Tibial artery (tissue), 4 donors: ENCODE results near the gene ANKRD18A.

Experiments used
- DNase-seq, 2 donors: peaks; one replicate each; pipeline ENCODE4 v3.0.0-alpha.2; 2019
- H3K27ac ChIP-seq, 2 donors: fragments of 200-600 bp; sonication (generic) in 1 of 2; 1 replicate in 1 of 2; 2 replicates in 1 of 2; pipeline ENCODE4 v1.5.1; 2018 to 2019; ENCODE audit warnings: mild to moderate bottlenecking in 1 of 2
- H3K27me3 ChIP-seq, 2 donors: fragments of 200-600 bp; sonication (generic) in 1 of 2; one replicate each; pipeline versions ENCODE4 v1.5.1 to v1.6.0; 2016 to 2019
- H3K36me3 ChIP-seq, 3 donors: fragments of 200-600 bp; sonication (generic) in 2 of 3; one replicate each; pipeline ENCODE4 v1.5.1; 2016 to 2019; ENCODE audit warnings: mild to moderate bottlenecking in 2 of 3
- H3K4me1 ChIP-seq, 4 donors: fragments of 200-600 bp; sonication (generic) in 2 of 4; 1 replicate in 3 of 4; 2 replicates in 1 of 4; pipeline ENCODE4 v1.5.1; 2016 to 2019
- H3K4me3 ChIP-seq, 2 donors: fragments of 200-600 bp; sonication (generic) in 1 of 2; 1 replicate in 1 of 2; 2 replicates in 1 of 2; pipeline ENCODE4 v1.5.1; 2018 to 2019; ENCODE audit warnings: mild to moderate bottlenecking in 2 of 2
- H3K9me3 ChIP-seq, 3 donors: fragments of 200-600 bp; sonication (generic) in 1 of 3; one replicate each; pipeline ENCODE4 v1.5.1; 2016 to 2019
- CTCF ChIP-seq, 2 experiments: fragments of 200-600 bp in 1 of 2; fragments of 450-650 bp in 1 of 2; IDR thresholded peaks; one replicate each; pipeline ENCODE4 v1.5.1; 2017 to 2019; ENCODE audit warnings: antibody characterized with exemption in 2 of 2, mild to moderate bottlenecking in 1 of 2, moderate library complexity in 1 of 2
- intact Hi-C: fragments of 100-400 bp; cut with DNase I; formaldehyde crosslinking; loops from one replicate; pipeline ENCODE4 v1.15.0; 2023; ENCODE audit warnings: low total_unique reads

ANKRD18A gene

GRCh38 chr9:38639577-38639940, 19.2 kb upstream of the ANKRD18A start:
- DNase-seq: no peak
- Histone ChIP-seq H3K27me3 (peaks cover 0 to 9% of the 10 kb centered on the region in 2 donors), H3K9me3 (no peaks in the 10 kb centered on the region), H3K36me3 (no peaks in the 10 kb centered on the region), H3K4me3 (no peak overlapping the region), H3K4me1 (no peaks in the 10 kb centered on the region), H3K27ac (no peak overlapping the region)
- TF ChIP-seq CTCF (IDR thresholded peaks at IDR 0.05): no peak
- intact Hi-C loops: no loop called here

GRCh38 chr9:38638881-38639576, 18.6 kb upstream of the ANKRD18A start:
- H3K36me3 ChIP-seq: no peaks in the 10 kb centered on the region
- H3K27ac ChIP-seq: no peak overlapping the region
- H3K4me1 ChIP-seq: no peaks in the 10 kb centered on the region
- peaks cover 0 to 9% of the 10 kb centered on the region in 2 donors for H3K27me3 ChIP-seq
- no peak for DNase-seq
- no peaks in the 10 kb centered on the region for H3K9me3 ChIP-seq
- intact Hi-C loops: no loop called here
- no peak for TF ChIP-seq CTCF (IDR thresholded peaks at IDR 0.05)
- H3K4me3 ChIP-seq: no peak overlapping the region

GRCh38 chr9:38634315-38634714, 13.9 kb upstream of the ANKRD18A start:
- no peak overlapping the region for H3K4me3 ChIP-seq
- no peak for TF ChIP-seq CTCF (IDR thresholded peaks at IDR 0.05)
- no peaks in the 10 kb centered on the region for H3K36me3 ChIP-seq
- no peaks in the 10 kb centered on the region for H3K4me1 ChIP-seq
- H3K27me3 ChIP-seq: no peaks in the 10 kb centered on the region
- DNase-seq: no peak
- no peak overlapping the region for H3K27ac ChIP-seq
- no peaks in the 10 kb centered on the region for H3K9me3 ChIP-seq
- intact Hi-C loops: no loop called here

GRCh38 chr9:38629511-38629910, 9.1 kb upstream of the ANKRD18A start:
- Histone ChIP-seq H3K36me3 (no peaks in the 10 kb centered on the region), H3K4me3 (no peak overlapping the region), H3K27ac (no peak overlapping the region), H3K27me3 (no peaks in the 10 kb centered on the region), H3K4me1 (no peaks in the 10 kb centered on the region), H3K9me3 (peaks cover 0 to 10% (median 5%) of the 10 kb centered on the region in 3 donors)
- intact Hi-C loops: no loop called here
- TF ChIP-seq CTCF (IDR thresholded peaks at IDR 0.05): no peak
- DNase-seq: no peak

GRCh38 chr9:38626006-38626405, 5.6 kb upstream of the ANKRD18A start:
- no peak for DNase-seq
- Histone ChIP-seq H3K4me1 (peaks cover 0 to 15% (median 15%) of the 10 kb centered on the region in 4 donors), H3K27me3 (peaks cover 0 to 23% of the 10 kb centered on the region in 2 donors), H3K36me3 (no peaks in the 10 kb centered on the region), H3K4me3 (no peak overlapping the region), H3K27ac (no peak overlapping the region), H3K9me3 (peaks cover 0 to 26% (median 14%) of the 10 kb centered on the region in 3 donors)
- intact Hi-C loops: no loop called here
- no peak for TF ChIP-seq CTCF (IDR thresholded peaks at IDR 0.05)
